NCI-H446 (cell line): ENCODE measurements around the gene AHRR.
"Not testable (repeated sequence)": the region's sequence is repeated elsewhere in the genome, so short reads cannot be mapped to it uniquely, and the experiment has no call there.

Experiments used
- DNase-seq, 2 experiments: peaks; one replicate each; lab custom pipeline; 2025; lab: John Stamatoyannopoulos, UW

The AHRR gene

GRCh38 chr5:475704-476101 lies 154.2 kb downstream of the AHRR start:
- DNase-seq, result no peak

- no peak for DNase-seq
These were observed 154.7 kb downstream of the AHRR start for GRCh38 chr5:476102-476813.

- no peak for DNase-seq
These were observed 155.3 kb downstream of the AHRR start for GRCh38 chr5:476814-477175.

- DNase-seq, result no peak
These were observed 155.7 kb downstream of the AHRR start for GRCh38 chr5:477247-477646.

- no peak for DNase-seq
These were observed 156.4 kb downstream of the AHRR start for GRCh38 chr5:477871-478270.

- no peak for DNase-seq
These were observed 157.0 kb downstream of the AHRR start for GRCh38 chr5:478369-478981.

GRCh38 chr5:478982-479535 lies 157.5 kb downstream of the AHRR start:
- DNase-seq, result no peak

- no peak for DNase-seq
These were observed 158.2 kb downstream of the AHRR start for GRCh38 chr5:479566-480319.

GRCh38 chr5:481347-481746 lies 159.8 kb downstream of the AHRR start:
- DNase-seq, result no peak

GRCh38 chr5:482021-482420 lies 160.5 kb downstream of the AHRR start:
- DNase-seq, result no peak

- DNase-seq, result no peak
These were observed 161.0 kb downstream of the AHRR start for GRCh38 chr5:482506-482905.

- DNase-seq, result no peak
These were observed 161.5 kb downstream of the AHRR start for GRCh38 chr5:483011-483410.

GRCh38 chr5:483434-484140 lies 162.1 kb downstream of the AHRR start:
- no peak for DNase-seq

GRCh38 chr5:484556-484955 lies 163.0 kb downstream of the AHRR start:
- no peak for DNase-seq

GRCh38 chr5:485113-485945 lies 163.8 kb downstream of the AHRR start:
- no peak for DNase-seq

- no peak for DNase-seq
These were observed 164.5 kb downstream of the AHRR start for GRCh38 chr5:485946-486491.

GRCh38 chr5:486597-486996 lies 165.1 kb downstream of the AHRR start:
- not testable (repeated sequence) for DNase-seq
